MCF 10A (cell line): ENCODE results near the gene HECTD4. TPM values are rescaled to one million over a fixed set of nuclear protein-coding genes. Genes with fewer than 3 reads are reported as not detected.

Experiments
- BruUV-seq: library from RNA; stranded (reverse); fragments of 400-500 nt; replicated peaks from 2 replicates; lab custom pipeline; 2021; lab: Mats Ljungman, UMichigan
- CTCF ChIA-PET: fragments of 300-600 bp; sonication (Branson Sonifier 250); formaldehyde crosslinking; extraction: SDS; loops from one replicate; lab custom pipeline; 2021; ENCODE audit warnings: antibody characterized with exemption, inconsistent platforms; lab: Yijun Ruan, JAX
- POLR2A ChIA-PET: fragments of 300-600, 350-650 bp; sonication (Branson Sonifier 250); formaldehyde crosslinking; extraction: SDS; loops from one replicate; lab custom pipeline; 2020; ENCODE audit warnings: antibody characterized with exemption, inconsistent platforms; lab: Yijun Ruan, JAX
- DNase-seq: peaks from one replicate; pipeline ENCODE4 v3.0.0-alpha.2; 2018; ENCODE audit not compliant: unreplicated experiment
- H3K27ac Mint-ChIP-seq: one replicate; pipeline ENCODE4 v1.8.0; 2022; ENCODE audit warnings: mild to moderate bottlenecking, low read depth, mixed read lengths; ENCODE audit not compliant: unreplicated experiment
- H3K27me3 Mint-ChIP-seq: one replicate; pipeline ENCODE4 v1.8.0; 2022; ENCODE audit warnings: mixed read lengths; ENCODE audit not compliant: insufficient read depth, unreplicated experiment
- H3K36me3 Mint-ChIP-seq: one replicate; pipeline ENCODE4 v1.8.0; 2022; ENCODE audit warnings: mild to moderate bottlenecking, moderate library complexity, mixed read lengths; ENCODE audit not compliant: insufficient read depth, unreplicated experiment
- H3K4me1 Mint-ChIP-seq: one replicate; pipeline ENCODE4 v1.8.0; 2022; ENCODE audit warnings: mixed read lengths; ENCODE audit not compliant: insufficient read depth, unreplicated experiment
- H3K4me3 Mint-ChIP-seq: one replicate; pipeline ENCODE4 v1.8.0; 2022; ENCODE audit warnings: mild to moderate bottlenecking, moderate library complexity, mixed read lengths; ENCODE audit not compliant: unreplicated experiment
- H3K9me3 Mint-ChIP-seq: one replicate; pipeline ENCODE4 v1.8.0; 2022; ENCODE audit warnings: mixed read lengths; ENCODE audit not compliant: unreplicated experiment
- CTCF ChIP-seq: fragments of 200-600 bp; IDR thresholded peaks from one replicate; pipeline ENCODE4 v1.8.0; 2022; ENCODE audit warnings: antibody characterized with exemption, mild to moderate bottlenecking; ENCODE audit not compliant: unreplicated experiment
- intact Hi-C: fragments of 100-400 bp; cut with micrococcal nuclease; formaldehyde crosslinking; loops from 2 replicates; pipeline ENCODE4 v1.14.1; 2022
- total RNA-seq: library from RNA; stranded (reverse); gene quantifications from 2 replicates; pipeline ENCODE4 v1.2.3, GENCODE V29; 2022

Gene HECTD4
- total RNA-seq, 1 experiment from 2014 or later, result 35.2 TPM

- DNase-seq, result peak; percentile 63
- no TSS peak for BruUV-seq
- H3K4me3 Mint-ChIP-seq, result no peak overlapping the region
- TF ChIP-seq CTCF, result no peak
- H3K9me3 Mint-ChIP-seq, result no peaks in the 10 kb centered on the region
- H3K27ac Mint-ChIP-seq, result no peak overlapping the region
- ChIA-PET CTCF (interaction anchor here (0.5 to 0.9 kb wide), 3 partner anchors 8 to 196 kb away, joined by 3 to 4 read pairs (median 3); no protein-coding TSS in a partner anchor), POLR2A (interaction anchor here (0.6 to 1.0 kb wide), 3 partner anchors 66 to 218 kb away, joined by 3 to 4 read pairs (median 3); no protein-coding TSS in a partner anchor)
- peaks cover 54% of the 10 kb centered on the region for H3K36me3 Mint-ChIP-seq
- intact Hi-C loops, result loop anchor here (10.0 kb wide), 1 partner anchor 246 kb away; no protein-coding TSS in a partner anchor
- H3K27me3 Mint-ChIP-seq, result no peaks in the 10 kb centered on the region
- no peaks in the 10 kb centered on the region for H3K4me1 Mint-ChIP-seq
Observed at GRCh38 chr12:112190231-112191025, 191.8 kb downstream of the HECTD4 start.

- no peak for TF ChIP-seq CTCF
- POLR2A ChIA-PET, result interaction anchor here (0.6 kb wide), 1 partner anchor 17 kb away, joined by 3 read pairs; no protein-coding TSS in a partner anchor
- intact Hi-C loops, result no loop called here
- Mint-ChIP-seq H3K36me3 (peaks cover 56% of the 10 kb centered on the region), H3K27ac (no peak overlapping the region), H3K4me1 (no peaks in the 10 kb centered on the region), H3K4me3 (no peak overlapping the region), H3K27me3 (no peaks in the 10 kb centered on the region), H3K9me3 (no peaks in the 10 kb centered on the region)
- no TSS peak for BruUV-seq
- CTCF ChIA-PET, result interaction anchor here (0.7 to 3.2 kb wide), 2 partner anchors 11 to 170 kb away, joined by 3 to 18 read pairs; no protein-coding TSS in a partner anchor
- no peak for DNase-seq
Observed at GRCh38 chr12:112188130-112188830, 194.0 kb downstream of the HECTD4 start.

GRCh38 chr12:112185093-112185923, 196.9 kb downstream of the HECTD4 start:
- Mint-ChIP-seq H3K4me1 (no peaks in the 10 kb centered on the region), H3K27ac (no peak overlapping the region), H3K9me3 (no peaks in the 10 kb centered on the region), H3K4me3 (no peak overlapping the region), H3K27me3 (no peaks in the 10 kb centered on the region), H3K36me3 (peaks cover 50% of the 10 kb centered on the region)
- no peak for TF ChIP-seq CTCF
- POLR2A ChIA-PET, result no interaction called here
- BruUV-seq, result no TSS peak
- intact Hi-C loops, result no loop called here
- no peak for DNase-seq
- CTCF ChIA-PET, result interaction anchor here (1.4 to 1.8 kb wide), 2 partner anchors 11 to 201 kb away, joined by 4 to 5 read pairs; no protein-coding TSS in a partner anchor
